ENCODE measurements around the gene CMIP. TPM values are rescaled to one million over a fixed set of nuclear protein-coding genes. Genes with fewer than 3 reads are reported as not detected.

CMIP gene
- total and polyA plus RNA-seq, 10 of the 15 experiments (the other 5 are each of a cell fraction or from before 2014, with no cell fraction given) = 1.2 to 43.2 (median 4.4) TPM

DNA sequence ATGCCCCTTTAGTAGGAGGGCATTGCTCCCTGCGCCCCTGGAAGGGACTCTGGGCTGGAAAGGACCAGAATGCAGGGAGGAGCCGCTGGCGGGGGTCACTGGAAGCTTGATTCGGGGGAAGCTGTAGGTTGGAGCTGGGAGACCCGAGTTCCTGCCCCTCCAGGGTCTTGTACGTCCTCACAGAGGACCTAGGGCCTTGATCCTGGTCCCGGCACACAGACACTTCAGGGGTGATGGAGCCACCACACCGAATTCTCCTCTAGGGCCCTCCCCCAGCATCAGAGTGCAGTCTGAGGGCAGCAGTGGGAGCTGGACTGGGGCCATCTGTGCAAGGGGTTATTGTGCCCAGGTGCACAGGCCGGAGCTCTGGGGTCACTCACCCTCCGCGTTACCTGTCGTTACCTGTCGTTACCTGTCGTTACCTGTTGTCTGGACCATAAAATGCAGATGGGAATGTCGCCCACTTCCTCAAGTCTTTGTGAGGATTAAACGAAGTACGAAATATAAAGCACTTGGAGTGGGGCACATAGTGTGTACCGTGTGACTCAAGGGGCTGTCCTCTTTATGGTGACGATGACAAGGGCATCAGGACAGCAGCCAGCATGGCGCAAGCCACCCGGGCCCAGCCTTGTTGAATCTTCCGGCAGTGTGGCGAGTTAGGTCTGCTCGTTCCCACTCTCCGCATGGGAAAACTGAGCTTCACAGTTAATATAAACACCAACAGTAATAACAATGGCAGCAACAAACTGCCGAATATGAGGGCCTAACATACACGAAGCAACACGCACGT lies 48.6 kb downstream of the CMIP start:
- TF ChIP-seq NR2F1 (conservative IDR thresholded peaks at IDR 0.05) = no peak
- TF ChIP-seq, protein P1, sequence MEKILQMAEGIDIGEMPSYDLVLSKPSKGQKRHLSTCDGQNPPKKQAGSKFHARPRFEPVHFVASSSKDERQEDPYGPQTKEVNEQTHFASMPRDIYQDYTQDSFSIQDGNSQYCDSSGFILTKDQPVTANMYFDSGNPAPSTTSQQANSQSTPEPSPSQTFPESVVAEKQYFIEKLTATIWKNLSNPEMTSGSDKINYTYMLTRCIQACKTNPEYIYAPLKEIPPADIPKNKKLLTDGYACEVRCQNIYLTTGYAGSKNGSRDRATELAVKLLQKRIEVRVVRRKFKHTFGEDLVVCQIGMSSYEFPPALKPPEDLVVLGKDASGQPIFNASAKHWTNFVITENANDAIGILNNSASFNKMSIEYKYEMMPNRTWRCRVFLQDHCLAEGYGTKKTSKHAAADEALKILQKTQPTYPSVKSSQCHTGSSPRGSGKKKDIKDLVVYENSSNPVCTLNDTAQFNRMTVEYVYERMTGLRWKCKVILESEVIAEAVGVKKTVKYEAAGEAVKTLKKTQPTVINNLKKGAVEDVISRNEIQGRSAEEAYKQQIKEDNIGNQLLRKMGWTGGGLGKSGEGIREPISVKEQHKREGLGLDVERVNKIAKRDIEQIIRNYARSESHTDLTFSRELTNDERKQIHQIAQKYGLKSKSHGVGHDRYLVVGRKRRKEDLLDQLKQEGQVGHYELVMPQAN (conservative IDR thresholded peaks at IDR 0.05) = no peak
- TF ChIP-seq, protein P2, sequence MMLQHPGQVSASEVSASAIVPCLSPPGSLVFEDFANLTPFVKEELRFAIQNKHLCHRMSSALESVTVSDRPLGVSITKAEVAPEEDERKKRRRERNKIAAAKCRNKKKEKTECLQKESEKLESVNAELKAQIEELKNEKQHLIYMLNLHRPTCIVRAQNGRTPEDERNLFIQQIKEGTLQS (IDR thresholded peaks at IDR 0.05; ENCODE audit: borderline replicate concordance, extremely low read depth, low read depth, low read length) = no peak
- TF ChIP-seq RELA (IDR thresholded peaks at IDR 0.05; ENCODE audit: borderline replicate concordance, partially characterized antibody) = no peak
- intact Hi-C loops (cut with micrococcal nuclease; ENCODE audit: unreplicated experiment) = no loop called here
- Histone ChIP-seq H4K20me1 (ENCODE audit: control insufficient read depth, insufficient read depth) (no peaks in the 10 kb centered on the region; the same call in 1 of the 2 replicates), H3K4me2 (ENCODE audit: control insufficient read depth, insufficient read depth) (no peak overlapping the region), H3K9me3 (replicated peaks; ENCODE audit: control insufficient read depth, insufficient read depth, low read length) (no peaks in the 10 kb centered on the region), H2AFZ (ENCODE audit: control insufficient read depth, low read depth, low read length) (no peak overlapping the region), H3K4me3 (no peak overlapping the region), H3K27ac (ENCODE audit: control insufficient read depth, insufficient read depth) (no peak overlapping the region), H3K9ac (ENCODE audit: control insufficient read depth, insufficient read depth, low read length) (no peak overlapping the region), H3K27me3 (replicated peaks in 1 of 2; ENCODE audit: control insufficient read depth in 2 of 2, insufficient read depth in 2 of 2, low read length in 1 of 2) (no peaks in the 10 kb centered on the region), H3K4me1 (ENCODE audit: control insufficient read depth, insufficient read depth, low read length) (peaks cover 17% of the 10 kb centered on the region), H3K36me3 (ENCODE audit: control insufficient read depth in 2 of 2, insufficient read depth in 2 of 2, low read length in 1 of 2) (peaks cover 0 to 2% of the 10 kb centered on the region in 2 experiments; a peak in 2 of 4 replicates), H3K79me2 (ENCODE audit: control insufficient read depth, insufficient read depth, low read length) (peaks cover 18% of the 10 kb centered on the region)
- ATAC-seq = no peak
- in situ Hi-C loops (cut with MboI) = no loop called here
- FAIRE-seq = no peak
- SMC1A ChIA-PET (ENCODE audit: uncharacterized antibody, unreplicated experiment) = interaction anchor here (1.5 kb wide), 1 partner anchor 221 kb away, joined by 3 read pairs; no protein-coding TSS in a partner anchor
- RAD21 ChIA-PET (ENCODE audit: unreplicated experiment) = no interaction called here
- 92% methylated on average over 27 of the region's 29 CpGs for WGBS (ENCODE audit: insufficient coverage, insufficient replicate concordance, low lambda C conversion rate, missing lambda C conversion rate)
- no TSS peak for BruUV-seq (replicated peaks)
- DNase-seq (ENCODE audit: low read depth, low spot score) = no peak
- CTCF ChIA-PET = no interaction called here
- POLR2A ChIA-PET = interaction anchor here (0.9 kb wide), 1 partner anchor 11 kb away, joined by 7 read pairs; no protein-coding TSS in a partner anchor

All from GM12878 (cell line).